ENCODE measurements around the gene MIGA2. TPM values are rescaled to one million over a fixed set of nuclear protein-coding genes. Genes with fewer than 3 reads are reported as not detected.

The MIGA2 gene
- total RNA-seq, 1 donor = 20.6 TPM

- no peak overlapping the region for H3K4me3 ChIP-seq (ENCODE audit: low read depth, low read length)
- TF ChIP-seq CTCF (IDR thresholded peaks at IDR 0.05; ENCODE audit: insufficient read depth, low read length) = no peak
- DNase-seq (ENCODE audit: low read depth) = no peak
These were observed 15.3 kb upstream of the MIGA2 start for GRCh38 chr9:129021091-129021490.

GRCh38 chr9:129022037-129022436, 14.4 kb upstream of the MIGA2 start:
- no peak overlapping the region for H3K4me3 ChIP-seq (ENCODE audit: low read depth, low read length)
- no peak for DNase-seq (ENCODE audit: low read depth)
- TF ChIP-seq CTCF (IDR thresholded peaks at IDR 0.05; ENCODE audit: insufficient read depth, low read length) = no peak

- TF ChIP-seq CTCF (IDR thresholded peaks at IDR 0.05; ENCODE audit: insufficient read depth, low read length) = no peak
- DNase-seq (ENCODE audit: low read depth) = peak; percentile 88
- no peak overlapping the region for H3K4me3 ChIP-seq (ENCODE audit: low read depth, low read length)
These were observed 13.2 kb upstream of the MIGA2 start for GRCh38 chr9:129023036-129023907.

- no peak overlapping the region for H3K4me3 ChIP-seq (ENCODE audit: low read depth, low read length)
- no peak for DNase-seq (ENCODE audit: low read depth)
- TF ChIP-seq CTCF (IDR thresholded peaks at IDR 0.05; ENCODE audit: insufficient read depth, low read length) = no peak
These were observed 12.6 kb upstream of the MIGA2 start for GRCh38 chr9:129023908-129024233.

GRCh38 chr9:129026442-129027223, 9.8 kb upstream of the MIGA2 start:
- peak; percentile 38 for DNase-seq (ENCODE audit: low read depth)
- H3K4me3 ChIP-seq (ENCODE audit: low read depth, low read length) = peak overlapping the region; percentile 84

GRCh38 chr9:129027224-129027684, 9.2 kb upstream of the MIGA2 start:
- peak overlapping the region; percentile 84 for H3K4me3 ChIP-seq (ENCODE audit: low read depth, low read length)

More at GRCh38 chr9:129026442-129027223, 9.8 kb upstream of the MIGA2 start:
- TF ChIP-seq CTCF (IDR thresholded peaks at IDR 0.05; ENCODE audit: insufficient read depth, low read length) = no peak

More at GRCh38 chr9:129027224-129027684, 9.2 kb upstream of the MIGA2 start:
- no peak for TF ChIP-seq CTCF (IDR thresholded peaks at IDR 0.05; ENCODE audit: insufficient read depth, low read length)
- no peak for DNase-seq (ENCODE audit: low read depth)

Data from fibroblast of the aortic adventitia (primary cell).